K562 (cell line): Measurements from ENCODE around the gene PRICKLE3. TPM values are rescaled to one million over a fixed set of nuclear protein-coding genes. Genes with fewer than 3 reads are reported as not detected.

ENCODE experiments used
- ATF1 ChIP-seq, 2 experiments: fragments of 450-650 bp in 1 of 2; IDR thresholded peaks; 2 replicates each; pipeline ENCODE4 v1.6.1; 2016; ENCODE audit warnings: missing compliant biosample characterization in 1 of 2, missing genetic modification characterization in 1 of 2
- ATF3 ChIP-seq, 2 experiments: fragments of 450-650 bp in 1 of 2; sonication (generic) in 1 of 2; formaldehyde crosslinking in 1 of 2; IDR thresholded peaks in 1 of 2; conservative IDR thresholded peaks in 1 of 2; 2 replicates each; pipeline versions ENCODE4 v1.6.1 to v1.8.1; 2016 to 2023; ENCODE audit warnings: mild to moderate bottlenecking in 2 of 2, moderate library complexity in 2 of 2, inconsistent platforms in 1 of 2, missing genetic modification reagents in 1 of 2
- BCLAF1 ChIP-seq, 2 experiments: fragments of 450-650 bp in 1 of 2; IDR thresholded peaks; 2 replicates each; pipeline ENCODE4 v1.6.1; 2011 to 2017; ENCODE audit warnings: low read depth in 2 of 2, antibody characterized with exemption in 1 of 2, borderline replicate concordance in 1 of 2, low read length in 1 of 2, mild to moderate bottlenecking in 1 of 2, mixed read lengths in 1 of 2; ENCODE audit not compliant: control insufficient read depth in 1 of 2
- CCNT2 ChIP-seq: IDR thresholded peaks from 2 replicates; pipeline ENCODE4 v1.6.1; 2011; ENCODE audit warnings: borderline replicate concordance, low read depth, mild to moderate bottlenecking, moderate library complexity, mixed read lengths, low read length; ENCODE audit not compliant: insufficient read length; ENCODE audit errors: extremely low read depth
- CREB1 ChIP-seq, 2 experiments: sonication (generic) in 1 of 2; formaldehyde crosslinking in 1 of 2; IDR thresholded peaks; 2 replicates each; pipeline versions ENCODE4 v1.6.1 to v1.8.0; 2012 to 2022; ENCODE audit warnings: inconsistent platforms in 1 of 2, mild to moderate bottlenecking in 1 of 2, missing genetic modification reagents in 1 of 2, moderate library complexity in 1 of 2
- CXXC5 ChIP-seq: fragments of 250-450 bp; sonication (Bioruptor Pico); IDR thresholded peaks from 2 replicates; pipeline ENCODE4 v1.8.0; 2022; ENCODE audit warnings: inconsistent platforms, mild to moderate bottlenecking, moderate library complexity
- GATAD2B ChIP-seq: fragments of 450-650 bp; IDR thresholded peaks from 2 replicates; pipeline ENCODE4 v1.6.1; 2017; ENCODE audit warnings: mild to moderate bottlenecking, borderline replicate concordance
- GMEB1 ChIP-seq: fragments of 250-450 bp; sonication (Bioruptor Pico); IDR thresholded peaks from 2 replicates; pipeline ENCODE4 v1.4.0; 2020; ENCODE audit warnings: mild to moderate bottlenecking
- HCFC1 ChIP-seq: IDR thresholded peaks from 2 replicates; pipeline ENCODE4 v1.6.1; 2012; ENCODE audit warnings: low read depth, low read length, improper control_type of control experiment
- JUND ChIP-seq, 2 experiments: IDR thresholded peaks; 2 replicates in 1 of 2; 3 replicates in 1 of 2; pipeline ENCODE4 v1.6.1; 2011; ENCODE audit warnings: borderline replicate concordance in 2 of 2, low read depth in 2 of 2, low read length in 2 of 2, improper control_type of control experiment in 1 of 2, missing biosample characterization in 1 of 2, missing genetic modification characterization in 1 of 2, missing genetic modification reagents in 1 of 2
- POLR2A ChIP-seq: fragments of 450-650 bp; conservative IDR thresholded peaks from 2 replicates; pipeline ENCODE4 v1.6.1; 2016
- RBFOX2 ChIP-seq: fragments of 200-400 bp; formaldehyde crosslinking; IDR thresholded peaks from 2 replicates; pipeline ENCODE4 v1.6.1; 2017; ENCODE audit warnings: low read depth, mild to moderate bottlenecking, low read length, moderate library complexity
- RHOXF2B ChIP-seq: fragments of 250-450 bp; sonication (Bioruptor Pico); conservative IDR thresholded peaks from 2 replicates; pipeline ENCODE4 v1.5.1; 2021
- SUPT5H ChIP-seq: fragments of 450-650 bp; IDR thresholded peaks from 2 replicates; pipeline ENCODE4 v1.6.1; 2016
- TBP ChIP-seq: optimal IDR thresholded peaks from 2 replicates; pipeline ENCODE3; 2011; ENCODE audit warnings: low read depth, low read length, improper control_type of control experiment
- ZNF253 ChIP-seq: fragments of 250-450 bp; sonication (Bioruptor Pico); conservative IDR thresholded peaks from 2 replicates; pipeline ENCODE4 v1.6.1; 2021; ENCODE audit warnings: mild to moderate bottlenecking
- ZNF766 ChIP-seq: fragments of 200-800 bp; sonication (Bioruptor generic); conservative IDR thresholded peaks from 2 replicates; pipeline ENCODE4 v1.6.1; 2016; ENCODE audit warnings: missing genetic modification characterization, missing compliant biosample characterization
- polyA plus RNA-seq, 8 experiments: library from polyadenylated mRNA; depleted of rRNA in 4 of 8; stranded (reverse) in 5 of 8; unstranded in 3 of 8; fragments of >200 nt; fragmentation: Nextera tagmentation in 2 of 8; fragmentation: Illumina TruSeq in 1 of 8; extraction: Ambion mirVana in 2 of 8; extraction: Trizol in 1 of 8; gene quantifications; 2 replicates each; pipeline versions ENCODE4 v1.2.1 to v1.2.3, GENCODE V29; 2011 to 2014; ENCODE audit warnings: inconsistent platforms in 1 of 8, missing spikeins in 1 of 8
- total RNA-seq, 7 experiments: library from RNA; depleted of rRNA in 6 of 7; stranded (reverse); fragments of >200 nt in 6 of 7; fragmentation: Illumina TruSeq in 2 of 7; extraction: Trizol in 2 of 7; gene quantifications; 2 replicates each; pipeline versions ENCODE4 v1.2.1 to v1.2.3, GENCODE V29; 2011 to 2021; ENCODE audit warnings: low replicate concordance in 1 of 7
- TF ChIP-seq, protein P1 (sequence below): fragments of 250-450 bp; sonication (Bioruptor Pico); IDR thresholded peaks from 2 replicates; pipeline ENCODE4 v1.5.0; 2021

PRICKLE3 gene
- total and polyA plus RNA-seq, 9 of the 15 experiments (the other 6 are each of a cell fraction or from before 2014, with no cell fraction given) = 1.1 to 44.3 (median 14.0) TPM

DNA sequence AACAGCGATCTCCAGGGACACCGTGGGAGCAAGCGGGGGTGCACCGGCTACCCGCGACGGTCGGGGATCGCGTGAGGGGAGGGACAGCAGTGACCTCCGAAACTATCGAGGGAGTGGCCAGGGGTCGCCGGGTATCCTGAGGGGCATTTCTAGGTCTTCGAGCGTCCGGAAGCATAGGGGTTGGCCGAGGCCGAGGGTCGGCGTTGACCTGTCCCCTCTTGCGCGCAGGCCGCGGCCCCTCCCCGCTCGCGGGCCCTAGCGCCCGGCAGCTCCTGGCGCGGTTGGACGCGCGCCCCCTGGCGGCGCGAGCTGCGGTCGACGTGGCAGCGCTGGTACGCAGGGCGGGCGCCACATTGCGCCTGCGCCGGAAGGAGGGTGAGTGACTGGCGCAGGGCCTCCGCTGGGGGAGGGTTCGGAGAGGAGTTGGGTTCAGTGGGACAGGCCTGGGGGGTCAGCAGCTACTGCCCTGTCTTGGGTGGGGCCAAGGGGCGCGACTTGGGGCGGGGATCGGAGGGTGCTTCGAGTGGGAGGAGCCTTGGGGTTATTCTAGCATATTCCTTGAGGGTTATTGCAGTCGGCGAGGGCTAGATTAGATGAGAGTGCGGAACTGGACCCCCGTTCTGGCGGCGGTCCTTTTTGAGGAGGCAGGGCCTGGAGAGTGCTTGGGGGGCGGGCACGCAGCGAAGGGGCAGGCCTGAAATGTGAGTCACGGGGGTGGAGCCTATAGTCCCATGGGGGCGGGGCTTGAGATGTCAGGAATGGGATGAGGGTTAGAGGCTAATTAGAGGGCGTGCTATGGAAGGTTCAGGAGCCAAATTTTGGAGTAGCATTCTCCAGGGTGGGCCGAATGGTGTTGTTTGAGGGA is 22.4 kb downstream of the PRICKLE3 start (continued):
- TF ChIP-seq ATF1 (CRISPR knock-in tag; IDR thresholded peaks at IDR 0.05) (no peak), ATF1 (tag; IDR thresholded peaks at IDR 0.05) (peak; percentile 65), ZNF766 (CRISPR knock-in tag) (0 out of 2 replicates have a peak, but pooled peaks have one; percentile 26), CREB1 (IDR thresholded peaks at IDR 0.05) (no peak; the same call in 1 of the 2 replicates), CREB1 (CRISPR knock-in tag; IDR thresholded peaks at IDR 0.05) (peak; percentile 69; the same call in 1 of the 2 replicates), BCLAF1 (IDR thresholded peaks at IDR 0.05; ENCODE audit: borderline replicate concordance in 1 of 2, control insufficient read depth in 1 of 2, low read depth in 2 of 2, low read length in 1 of 2) (peak in 1 of 2 experiments; percentile 58; a peak in 1 of 4 replicates), ZNF253 (no peak), RBFOX2 (peak; percentile 72), CXXC5 (CRISPR knock-in tag) (peak; percentile 69), POLR2A (peak; percentile 22; the same call in 1 of the 2 replicates), GMEB1 (CRISPR knock-in tag) (peak; percentile 57; the same call in 1 of the 2 replicates), ATF3 (IDR thresholded peaks at IDR 0.05) (peak; percentile 42; the same call in 1 of the 2 replicates), ATF3 (CRISPR knock-in tag; conservative IDR thresholded peaks at IDR 0.05) (no peak), GATAD2B (0 out of 2 replicates have a peak, but pooled peaks have one; percentile 57), SUPT5H (peak; percentile 56; the same call in 1 of the 2 replicates), CCNT2 (peak; percentile 52), JUND (IDR thresholded peaks at IDR 0.05; ENCODE audit: borderline replicate concordance, low read depth, low read length) (peak; percentile 22; the same call in 1 of the 2 replicates), JUND (tag; IDR thresholded peaks at IDR 0.05; ENCODE audit: borderline replicate concordance, low read depth, low read length) (no peak), HCFC1 (peak; percentile 30; the same call in 1 of the 2 replicates), RHOXF2B (CRISPR knock-in tag) (no peak), TBP (peak; percentile 28)
- TF ChIP-seq, protein P1, sequence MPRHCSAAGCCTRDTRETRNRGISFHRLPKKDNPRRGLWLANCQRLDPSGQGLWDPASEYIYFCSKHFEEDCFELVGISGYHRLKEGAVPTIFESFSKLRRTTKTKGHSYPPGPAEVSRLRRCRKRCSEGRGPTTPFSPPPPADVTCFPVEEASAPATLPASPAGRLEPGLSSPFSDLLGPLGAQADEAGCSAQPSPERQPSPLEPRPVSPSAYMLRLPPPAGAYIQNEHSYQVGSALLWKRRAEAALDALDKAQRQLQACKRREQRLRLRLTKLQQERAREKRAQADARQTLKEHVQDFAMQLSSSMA (CRISPR knock-in tag) = no peak
